Esophagus muscularis mucosa (tissue), 4 donors: ENCODE results near the gene ERCC6.

ENCODE experiments used
- CTCF ChIP-seq, 3 experiments: fragments of 200-600 bp in 2 of 3; fragments of 450-650 bp in 1 of 3; sonication (generic) in 2 of 3; IDR thresholded peaks; one replicate each; pipeline ENCODE4 v1.5.1; 2017 to 2019; ENCODE audit warnings: antibody characterized with exemption in 3 of 3, mild to moderate bottlenecking in 2 of 3, moderate library complexity in 1 of 3
- EP300 ChIP-seq: sonication (generic); formaldehyde crosslinking; IDR thresholded peaks from one replicate; pipeline ENCODE4 v1.6.1; 2017; ENCODE audit warnings: antibody characterized with exemption
- POLR2AphosphoS5 ChIP-seq, 2 donors: sonication (generic); formaldehyde crosslinking; IDR thresholded peaks; one replicate each; pipeline ENCODE4 v1.6.1; 2017; ENCODE audit warnings: antibody characterized with exemption in 2 of 2

- TF ChIP-seq CTCF (IDR thresholded peaks at IDR 0.05) = no peak
- TF ChIP-seq EP300 = no peak
- no peak for TF ChIP-seq POLR2AphosphoS5 (IDR thresholded peaks at IDR 0.05)
Measured at GRCh38 chr10:49484486-49485235, 54.3 kb downstream of the ERCC6 start.
